Measurements from ENCODE around the gene MICU2. TPM values are rescaled to one million over a fixed set of nuclear protein-coding genes. Genes with fewer than 3 reads are reported as not detected.

The MICU2 gene
- total and polyA plus RNA-seq, 2 of the 4 experiments (the other 2 are of a cell fraction): 14.9 to 25.0 TPM

- ATAC-seq (ENCODE audit: low read depth): no peak
- TF ChIP-seq MAZ (IDR thresholded peaks at IDR 0.05; ENCODE audit: borderline replicate concordance, low read depth, low read length) (no peak), ELK1 (IDR thresholded peaks at IDR 0.05; ENCODE audit: borderline replicate concordance, low read depth, low read length) (no peak), FOS (IDR thresholded peaks at IDR 0.05; ENCODE audit: low read depth, low read length) (no peak), USF2 (IDR thresholded peaks at IDR 0.05; ENCODE audit: low read depth, low read length) (no peak), BHLHE40 (IDR thresholded peaks at IDR 0.05; ENCODE audit: low read depth, low read length) (no peak), CEBPB (IDR thresholded peaks at IDR 0.05; ENCODE audit: low read depth, low read length) (no peak), RAD21 (IDR thresholded peaks at IDR 0.05; ENCODE audit: low read length) (no peak), SMC3 (IDR thresholded peaks at IDR 0.05; ENCODE audit: low read depth, low read length) (no peak), RFX5 (IDR thresholded peaks at IDR 0.05; ENCODE audit: low read depth, low read length) (no peak), NFE2L2 (IDR thresholded peaks at IDR 0.05; ENCODE audit: low read depth, low read length) (no peak)
- H2BK5ac ChIP-seq (ENCODE audit: low read depth, low read length, poor library complexity, severe bottlenecking): no peak overlapping the region
- intact Hi-C loops (cut with micrococcal nuclease): loop anchor here (10.0 kb wide), 1 partner anchor 311 kb away; no protein-coding TSS in a partner anchor
- ChIA-PET POLR2A (ENCODE audit: unreplicated experiment) (no interaction called here), CTCF (interaction anchor here (2.0 kb wide), 1 partner anchor 20 kb away, joined by 6 read pairs; no protein-coding TSS in a partner anchor)
- in situ Hi-C loops (cut with MboI; ENCODE audit: low sequenced_read_pairs): no loop called here
- no peak for DNase-seq
- H4K8ac ChIP-seq (ENCODE audit: low read depth in 2 of 2, low read length in 2 of 2): no peak overlapping the region
- no peak overlapping the region for H3K4ac ChIP-seq (ENCODE audit: low read depth, low read length)
- no peak overlapping the region for H3K9ac ChIP-seq (ENCODE audit: low read depth, low read length)
- no peak overlapping the region for H2AFZ ChIP-seq (replicated peaks; ENCODE audit: low read length, poor library complexity)
- BruUV-seq (replicated peaks): no TSS peak
- no peak overlapping the region for H2AK9ac ChIP-seq (replicated peaks; ENCODE audit: low read depth, low read length, poor library complexity)
- no peaks in the 10 kb centered on the region for H3K4me1 ChIP-seq (ENCODE audit: control insufficient read depth, insufficient read depth, low read length)
- no peak overlapping the region for H2BK20ac ChIP-seq (ENCODE audit: low read depth, low read length)
- no peak overlapping the region for H4K5ac ChIP-seq (ENCODE audit: low read depth, low read length)
- H3K23ac ChIP-seq (ENCODE audit: low read depth, low read length): no peak overlapping the region
- no peaks in the 10 kb centered on the region; the same call in 1 of the 2 replicates for H3K36me3 ChIP-seq (ENCODE audit: control insufficient read depth, insufficient read depth, low read length)
- no peak overlapping the region for H2BK15ac ChIP-seq (ENCODE audit: low read depth, low read length)
- no peak overlapping the region for H3K14ac ChIP-seq (replicated peaks; ENCODE audit: low read depth, low read length)
- dilution Hi-C loops (cut with HindIII; ENCODE audit: low sequenced_read_pairs, unreplicated experiment): no loop called here
- no peak overlapping the region for H3K4me2 ChIP-seq (ENCODE audit: low read depth, low read length)
- H2AK5ac ChIP-seq (ENCODE audit: low read depth, low read length): no peak overlapping the region
- H4K20me1 ChIP-seq (ENCODE audit: insufficient read depth, low read length): no peaks in the 10 kb centered on the region
- no peaks in the 10 kb centered on the region for H3K9me1 ChIP-seq (ENCODE audit: insufficient read depth, low read length)
- no peaks in the 10 kb centered on the region; the same call in 1 of the 2 replicates for H3K27me3 ChIP-seq (ENCODE audit: control insufficient read depth, insufficient read depth, low read length)
- no peaks in the 10 kb centered on the region for H3K9me3 ChIP-seq (ENCODE audit: control insufficient read depth, insufficient read depth, low read length)
- WGBS, 2 experiments (ENCODE audit: extremely low coverage in 2 of 2, insufficient read length in 1 of 2): no CpG with 5 or more reads among the region's 2 CpGs
- no peak overlapping the region for H4K91ac ChIP-seq (ENCODE audit: insufficient read depth, low read depth, low read length)
- H3K79me1 ChIP-seq (ENCODE audit: low read depth in 1 of 2, low read length in 2 of 2): peaks cover 4 to 10% of the 10 kb centered on the region in 2 experiments; a peak in 3 of 4 replicates
- H3K4me3 ChIP-seq (ENCODE audit: insufficient read depth, low read depth, low read length): no peak overlapping the region
- H2BK120ac ChIP-seq (ENCODE audit: low read depth, low read length): no peak overlapping the region
- H3K27ac ChIP-seq (ENCODE audit: insufficient read depth, low read length): no peak overlapping the region
- H3K56ac ChIP-seq (ENCODE audit: extremely low read depth, insufficient read depth, low read length): no peak overlapping the region
- no peak overlapping the region for H3K18ac ChIP-seq (ENCODE audit: low read depth, low read length)
Observed at GRCh38 chr13:21606251-21606650, 2.3 kb upstream of the MICU2 start.

All from IMR-90 (cell line).